ENCODE measurements around the gene OR4C6. TPM values are rescaled to one million over a fixed set of nuclear protein-coding genes. Genes with fewer than 3 reads are reported as not detected.

Gene OR4C6
- total RNA-seq, 2 experiments from 2014 or later = not detected

DNA sequence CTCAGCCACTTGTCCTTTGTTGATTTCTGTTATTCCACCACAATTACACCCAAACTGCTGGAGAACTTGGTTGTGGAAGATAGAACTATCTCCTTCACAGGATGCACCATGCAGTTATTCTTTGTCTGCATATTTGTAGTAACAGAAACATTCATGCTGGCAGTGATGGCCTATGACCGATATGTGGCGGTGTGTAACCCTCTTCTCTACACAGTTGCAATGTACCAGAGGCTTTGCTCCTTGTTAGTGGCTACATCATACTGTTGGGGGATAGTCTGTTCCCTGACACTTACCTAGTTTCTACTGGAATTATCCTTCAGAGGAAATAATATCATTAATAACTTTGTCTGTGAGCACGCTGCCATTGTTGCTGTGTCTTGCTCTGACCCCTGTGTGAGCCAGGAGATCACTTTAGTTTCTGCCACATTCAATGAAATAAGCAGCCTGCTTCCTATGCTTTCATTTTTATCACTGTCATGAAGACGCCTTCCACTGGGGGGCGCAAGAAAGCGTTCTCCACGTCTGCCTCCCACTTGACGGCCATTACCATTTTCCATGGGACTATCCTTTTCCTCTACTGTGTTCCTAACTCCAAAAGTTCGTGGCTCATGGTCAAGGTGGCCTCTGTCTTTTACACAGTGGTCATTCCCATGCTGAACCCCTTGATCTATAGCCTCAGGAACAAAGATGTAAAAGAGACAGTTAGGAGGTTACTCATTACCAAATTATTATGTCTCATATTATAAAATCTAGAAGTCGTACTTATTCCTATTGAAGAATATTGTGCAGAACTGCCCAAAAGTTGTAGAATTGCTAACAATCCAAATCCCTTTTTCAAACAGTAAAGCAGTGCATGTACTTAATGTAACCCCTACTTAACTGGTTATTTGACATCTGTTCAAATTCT, 53.2 kb downstream of the OR4C6 start:
- Mint-ChIP-seq H3K4me3 (no peak overlapping the region), H3K4me1 (ENCODE audit: low read depth) (no peaks in the 10 kb centered on the region), H3K9me3 (peaks cover 13% of the 10 kb centered on the region), H3K36me3 (no peaks in the 10 kb centered on the region), H3K27me3 (no peaks in the 10 kb centered on the region), H3K27ac (no peak overlapping the region)
- no peak for DNase-seq
- intact Hi-C loops (cut with micrococcal nuclease) = no loop called here
- CTCF ChIA-PET = no interaction called here
- POLR2A ChIA-PET = no interaction called here

Other genes with a start within 250 kb of the OR4C6 start
- not detected for gene OR4C15, start 107.7 kb upstream of the OR4C6 start, total RNA-seq
- gene OR4C16, start 90.1 kb upstream of the OR4C6 start, total RNA-seq = not detected
- gene OR4C11, start 54.6 kb upstream of the OR4C6 start, total RNA-seq = not detected
- gene OR4P4, start 27.1 kb upstream of the OR4C6 start, total RNA-seq = not detected
- not detected for gene OR4S2, start 13.9 kb upstream of the OR4C6 start, total RNA-seq
- gene OR5D13, start 111.2 kb downstream of the OR4C6 start, total RNA-seq = not detected
- not detected for gene OR5D14, start 133.4 kb downstream of the OR4C6 start, total RNA-seq
- gene OR5L1, start 149.2 kb downstream of the OR4C6 start, total RNA-seq = not detected
- gene OR5D18, start 157.4 kb downstream of the OR4C6 start, total RNA-seq = not detected
- not detected for gene OR5L2, start 165.0 kb downstream of the OR4C6 start, total RNA-seq
- not detected for gene OR5D16, start 176.6 kb downstream of the OR4C6 start, total RNA-seq
- not detected for gene TRIM51, start 221.1 kb downstream of the OR4C6 start, total RNA-seq

Data from activated CD4-positive, alpha-beta memory T cell treated with anti-CD3 and anti-CD28 coated beads for 36 hours (primary cell).